ENCODE measurements around the gene P3H3. TPM values are rescaled to one million over a fixed set of nuclear protein-coding genes. Genes with fewer than 3 reads are reported as not detected.

P3H3 gene
- total RNA-seq, 2 donors from 2014 or later: 25.7 to 28.8 TPM

DNA sequence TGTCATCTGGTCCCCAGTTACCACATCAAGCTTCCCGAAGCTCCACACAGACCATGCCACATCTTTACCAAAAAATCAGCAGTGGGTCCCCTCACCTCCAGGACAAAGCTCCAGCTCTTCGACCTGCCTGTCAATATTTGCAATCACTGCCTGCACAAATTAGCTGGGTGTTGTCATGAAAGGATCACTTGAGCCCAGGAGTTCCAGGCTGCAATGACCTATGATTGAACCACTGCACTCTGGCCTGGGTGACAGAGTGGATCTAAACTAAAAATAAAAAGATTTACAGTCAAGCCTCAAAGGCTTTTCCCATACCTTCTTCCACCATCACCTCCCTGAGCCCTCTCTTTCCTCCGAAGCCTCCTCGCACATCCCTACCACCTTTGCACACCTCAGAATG is 31.6 kb upstream of the P3H3 start:
- no peaks in the 10 kb centered on the region for H3K4me1 ChIP-seq (replicated peaks)
- no peaks in the 10 kb centered on the region for H3K36me3 ChIP-seq
- TF ChIP-seq, protein P1, sequence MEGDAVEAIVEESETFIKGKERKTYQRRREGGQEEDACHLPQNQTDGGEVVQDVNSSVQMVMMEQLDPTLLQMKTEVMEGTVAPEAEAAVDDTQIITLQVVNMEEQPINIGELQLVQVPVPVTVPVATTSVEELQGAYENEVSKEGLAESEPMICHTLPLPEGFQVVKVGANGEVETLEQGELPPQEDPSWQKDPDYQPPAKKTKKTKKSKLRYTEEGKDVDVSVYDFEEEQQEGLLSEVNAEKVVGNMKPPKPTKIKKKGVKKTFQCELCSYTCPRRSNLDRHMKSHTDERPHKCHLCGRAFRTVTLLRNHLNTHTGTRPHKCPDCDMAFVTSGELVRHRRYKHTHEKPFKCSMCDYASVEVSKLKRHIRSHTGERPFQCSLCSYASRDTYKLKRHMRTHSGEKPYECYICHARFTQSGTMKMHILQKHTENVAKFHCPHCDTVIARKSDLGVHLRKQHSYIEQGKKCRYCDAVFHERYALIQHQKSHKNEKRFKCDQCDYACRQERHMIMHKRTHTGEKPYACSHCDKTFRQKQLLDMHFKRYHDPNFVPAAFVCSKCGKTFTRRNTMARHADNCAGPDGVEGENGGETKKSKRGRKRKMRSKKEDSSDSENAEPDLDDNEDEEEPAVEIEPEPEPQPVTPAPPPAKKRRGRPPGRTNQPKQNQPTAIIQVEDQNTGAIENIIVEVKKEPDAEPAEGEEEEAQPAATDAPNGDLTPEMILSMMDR (IDR thresholded peaks at IDR 0.05): no peak
- TF ChIP-seq POLR2AphosphoS5 (IDR thresholded peaks at IDR 0.05): no peak
- no peak for TF ChIP-seq POLR2A (IDR thresholded peaks at IDR 0.05)
- H3K4me3 ChIP-seq: no peak overlapping the region
- no peaks in the 10 kb centered on the region for H3K9me3 ChIP-seq
- H3K27ac ChIP-seq: no peak overlapping the region
- no peak for DNase-seq (ENCODE audit: low spot score)
- 95% methylated on average over 4 of the region's 4 CpGs for WGBS
- H3K27me3 ChIP-seq (replicated peaks; ENCODE audit: insufficient read depth): no peaks in the 10 kb centered on the region
- intact Hi-C loops (cut with DNase I): no loop called here

DNA sequence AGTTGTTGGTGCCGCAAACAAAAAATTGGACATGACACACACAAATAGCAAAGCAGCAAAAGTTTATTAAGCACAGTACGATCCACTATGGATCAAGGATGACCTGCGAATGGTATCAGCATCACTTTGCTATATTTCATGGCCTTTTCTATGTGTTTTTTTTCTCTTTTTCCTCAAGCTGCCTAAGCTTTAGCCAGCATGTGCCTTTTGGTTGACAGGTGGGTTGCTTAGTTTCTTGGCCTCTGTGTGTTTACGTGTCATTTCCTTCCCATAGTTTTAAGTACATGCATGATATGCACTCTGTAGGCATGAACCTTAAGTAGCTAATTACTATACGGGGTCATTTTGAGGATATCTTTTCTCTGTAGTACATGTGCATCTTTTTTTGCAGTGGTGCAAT is 29.1 kb upstream of the P3H3 start:
- intact Hi-C loops (cut with DNase I): no loop called here
- 90% methylated on average over 5 of the region's 5 CpGs for WGBS

DNA sequence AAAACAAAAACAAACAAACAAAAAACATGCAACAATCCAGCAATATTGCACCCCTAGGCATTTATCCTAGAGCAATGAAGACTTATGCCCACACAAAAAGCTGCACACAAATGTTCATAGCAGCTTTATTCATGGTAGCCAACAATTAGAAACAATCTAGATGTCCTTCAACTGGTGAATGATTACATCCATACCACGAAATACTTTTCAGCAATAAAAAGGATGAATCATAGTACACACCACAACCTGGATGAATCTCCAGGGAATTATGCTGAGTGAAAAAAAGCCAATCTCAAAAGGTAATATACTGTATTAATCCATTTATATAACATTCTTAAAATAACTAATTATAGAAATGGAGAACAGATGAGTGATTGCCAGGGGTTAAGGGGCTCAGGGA is 21.0 kb upstream of the P3H3 start:
- H3K27me3 ChIP-seq (replicated peaks; ENCODE audit: insufficient read depth): no peaks in the 10 kb centered on the region
- no peak overlapping the region for H3K27ac ChIP-seq
- WGBS: 66% methylated on average over 1 of the region's 1 CpG
- H3K4me3 ChIP-seq: no peak overlapping the region
- DNase-seq (ENCODE audit: low spot score): no peak
- no peaks in the 10 kb centered on the region for H3K4me1 ChIP-seq (replicated peaks)
- intact Hi-C loops (cut with DNase I): no loop called here
- TF ChIP-seq POLR2AphosphoS5 (IDR thresholded peaks at IDR 0.05) (no peak), POLR2A (IDR thresholded peaks at IDR 0.05) (no peak)
- TF ChIP-seq, protein P1 (IDR thresholded peaks at IDR 0.05): no peak
- no peaks in the 10 kb centered on the region for H3K9me3 ChIP-seq
- H3K36me3 ChIP-seq: no peaks in the 10 kb centered on the region

More for the DNA sequence above, 29.1 kb upstream of the P3H3 start:
- Histone ChIP-seq H3K27ac (no peak overlapping the region), H3K4me3 (no peak overlapping the region), H3K27me3 (replicated peaks; ENCODE audit: insufficient read depth) (no peaks in the 10 kb centered on the region), H3K4me1 (replicated peaks) (no peaks in the 10 kb centered on the region), H3K36me3 (no peaks in the 10 kb centered on the region), H3K9me3 (no peaks in the 10 kb centered on the region)
- no peak for DNase-seq (ENCODE audit: low spot score)
- TF ChIP-seq POLR2AphosphoS5 (IDR thresholded peaks at IDR 0.05): no peak
- TF ChIP-seq, protein P1 (IDR thresholded peaks at IDR 0.05): no peak

DNA sequence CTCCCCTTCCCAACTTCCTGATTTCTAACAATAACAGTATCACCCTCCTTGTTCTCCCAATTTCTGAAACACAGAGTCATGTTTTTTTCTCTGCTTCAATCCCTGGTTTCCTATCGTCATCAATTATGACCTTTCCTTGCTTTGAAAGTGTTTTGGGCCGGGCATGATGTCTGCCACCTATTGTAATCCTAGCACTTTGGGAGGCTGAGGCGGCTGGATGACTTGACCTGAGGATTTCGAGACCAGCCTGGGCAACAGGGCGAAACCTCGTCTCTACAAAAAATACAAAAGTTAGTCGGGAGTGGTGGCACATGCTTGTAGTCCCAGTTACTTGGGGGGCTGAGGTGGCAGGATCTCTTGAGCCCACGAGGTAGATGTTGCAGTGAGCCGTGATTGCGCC is 19.2 kb upstream of the P3H3 start:
- TF ChIP-seq POLR2AphosphoS5 (IDR thresholded peaks at IDR 0.05) (no peak), POLR2A (IDR thresholded peaks at IDR 0.05) (no peak)
- TF ChIP-seq, protein P1 (IDR thresholded peaks at IDR 0.05): no peak
- WGBS: 83% methylated on average over 10 of the region's 10 CpGs

DNA sequence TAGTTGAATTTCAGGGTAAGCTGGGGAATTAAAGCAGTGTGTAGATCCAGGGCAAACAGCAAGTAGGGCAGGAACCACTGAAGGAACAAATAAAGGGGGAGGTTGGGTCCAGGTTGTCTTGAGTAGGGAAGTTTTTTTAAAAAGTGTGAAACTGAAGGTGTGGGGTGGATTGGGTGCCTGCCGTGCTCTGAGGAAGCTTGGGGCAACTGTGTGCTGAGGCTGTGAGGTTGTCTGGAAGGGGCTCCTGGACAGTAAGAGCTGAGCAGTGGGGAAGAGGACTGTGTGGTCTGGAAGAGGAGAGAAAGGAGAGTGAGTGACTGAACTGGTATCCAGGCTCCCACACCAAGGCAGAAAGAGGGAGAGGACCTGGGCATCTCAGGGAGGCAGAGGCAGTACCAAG is 17.4 kb upstream of the P3H3 start:
- Histone ChIP-seq H3K36me3 (no peaks in the 10 kb centered on the region), H3K27me3 (replicated peaks; ENCODE audit: insufficient read depth) (no peaks in the 10 kb centered on the region), H3K9me3 (no peaks in the 10 kb centered on the region), H3K27ac (no peak overlapping the region), H3K4me1 (replicated peaks) (no peaks in the 10 kb centered on the region), H3K4me3 (no peak overlapping the region)
- intact Hi-C loops (cut with DNase I): no loop called here
- DNase-seq (ENCODE audit: low spot score): no peak
- TF ChIP-seq POLR2A (IDR thresholded peaks at IDR 0.05) (no peak), POLR2AphosphoS5 (IDR thresholded peaks at IDR 0.05) (no peak)
- TF ChIP-seq, protein P1 (IDR thresholded peaks at IDR 0.05): no peak
- WGBS: 65% methylated on average over 1 of the region's 1 CpG

More for the DNA sequence above, 19.2 kb upstream of the P3H3 start:
- Histone ChIP-seq H3K4me1 (replicated peaks) (no peaks in the 10 kb centered on the region), H3K9me3 (no peaks in the 10 kb centered on the region), H3K27ac (no peak overlapping the region), H3K27me3 (replicated peaks; ENCODE audit: insufficient read depth) (no peaks in the 10 kb centered on the region), H3K4me3 (no peak overlapping the region), H3K36me3 (no peaks in the 10 kb centered on the region)
- intact Hi-C loops (cut with DNase I): no loop called here
- DNase-seq (ENCODE audit: low spot score): no peak
